NCI-H128 (cell line): ENCODE data around the gene IGF2R.

Experiments used
- DNase-seq: peaks from one replicate; lab custom pipeline; 2025; ENCODE audit not compliant: unreplicated experiment; lab: John Stamatoyannopoulos, UW

The IGF2R gene

DNA sequence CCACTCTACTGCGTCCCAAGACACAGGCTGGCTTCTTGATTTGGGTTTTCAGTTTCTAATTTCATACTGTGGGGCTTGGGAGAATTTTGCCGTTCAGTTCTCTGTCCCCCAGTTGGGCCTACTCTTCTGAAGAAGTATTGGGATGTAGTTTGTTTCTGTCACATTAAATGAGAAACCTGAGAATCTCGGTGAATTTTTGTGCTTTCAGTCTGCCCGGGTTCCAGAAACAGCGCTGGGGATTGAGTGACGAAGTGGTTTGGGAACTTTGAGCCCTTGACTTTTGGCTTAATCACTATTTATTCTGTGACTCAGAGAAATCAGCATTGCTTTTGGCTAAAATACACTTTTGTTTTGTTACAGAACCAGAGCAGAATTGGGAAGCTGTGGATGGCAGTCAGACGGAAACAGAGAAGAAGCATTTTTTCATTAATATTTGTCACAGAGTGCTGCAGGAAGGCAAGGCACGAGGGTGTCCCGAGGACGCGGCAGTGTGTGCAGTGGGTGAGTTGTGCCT, 74.0 kb downstream of the IGF2R start:
- no peak for DNase-seq

DNA sequence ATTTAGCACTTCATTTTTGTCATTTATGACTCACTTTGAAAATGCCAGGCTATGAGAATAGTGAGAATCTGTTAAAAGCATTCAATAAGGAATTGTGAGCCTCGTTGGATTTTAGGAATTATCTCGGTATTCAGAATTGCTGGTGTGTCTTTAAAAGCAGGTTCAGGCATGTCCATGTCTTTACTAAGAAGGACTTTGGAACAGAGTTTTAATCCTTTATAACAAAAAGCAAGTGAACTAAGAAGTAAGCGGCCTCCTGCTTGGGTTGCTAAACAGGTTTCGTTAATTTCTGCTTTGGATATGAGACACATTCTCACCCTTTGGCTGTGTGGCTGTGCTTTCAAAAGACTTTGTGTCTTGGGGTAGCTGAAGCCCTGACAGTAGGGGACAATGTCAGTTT, 74.9 kb downstream of the IGF2R start:
- DNase-seq = no peak

DNA sequence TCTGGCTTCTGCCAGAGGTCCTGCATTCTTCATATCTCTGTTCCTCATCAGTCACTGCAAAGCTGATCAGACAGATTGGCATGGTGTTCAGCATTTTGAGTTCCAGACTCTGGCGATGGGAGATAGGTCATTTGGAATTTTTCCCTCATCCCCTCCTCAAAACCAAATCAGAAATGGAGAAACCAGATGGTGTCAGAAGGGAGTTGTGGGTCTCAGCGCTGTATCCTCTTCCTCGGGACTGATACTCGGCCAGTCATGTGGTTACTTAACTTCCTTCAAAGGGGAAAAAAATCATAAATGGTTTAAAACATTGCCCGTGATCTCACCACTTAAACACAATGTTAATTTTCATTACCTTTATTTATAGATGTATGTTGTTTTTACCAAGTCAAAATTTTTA, 75.8 kb downstream of the IGF2R start:
- DNase-seq = no peak

DNA sequence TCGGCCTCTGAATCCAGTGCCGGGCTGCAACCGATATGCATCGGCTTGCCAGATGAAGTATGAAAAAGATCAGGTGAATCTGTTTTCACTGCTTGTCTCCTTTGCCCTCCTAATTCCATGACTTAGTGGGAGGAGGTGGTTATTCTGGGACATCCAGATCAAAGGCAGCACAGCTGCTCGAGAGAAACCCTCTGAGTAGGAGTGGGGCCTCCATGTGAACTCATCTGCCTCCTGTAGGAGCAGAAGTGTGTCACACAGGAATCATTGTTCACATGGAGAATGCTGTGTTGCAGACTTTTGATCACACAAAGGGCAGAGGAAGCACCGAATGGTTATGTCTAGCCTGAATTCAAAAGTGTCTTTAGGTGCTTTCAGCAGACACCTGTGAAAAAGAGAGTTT, 79.6 kb downstream of the IGF2R start:
- no peak for DNase-seq

DNA sequence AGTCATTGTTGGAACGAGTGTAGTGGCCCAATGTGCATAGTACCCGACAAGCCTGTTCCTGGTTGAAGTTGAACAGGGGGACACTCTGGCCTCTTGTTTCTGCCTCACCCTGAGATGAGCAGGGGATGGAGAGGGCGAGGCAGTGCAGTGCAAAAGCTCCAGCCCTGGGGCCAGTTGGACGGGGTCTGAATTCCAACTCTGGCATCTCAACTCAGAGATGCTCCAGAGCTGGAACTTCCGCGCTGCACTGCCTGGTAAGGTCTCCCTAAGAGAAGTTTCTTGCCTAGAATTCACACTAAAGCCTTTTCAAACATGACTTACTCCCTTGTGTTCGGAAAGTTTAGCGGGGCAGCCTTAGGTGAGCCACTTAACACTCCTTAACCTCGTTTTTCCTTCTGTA, 80.5 kb downstream of the IGF2R start:
- DNase-seq = no peak

DNA sequence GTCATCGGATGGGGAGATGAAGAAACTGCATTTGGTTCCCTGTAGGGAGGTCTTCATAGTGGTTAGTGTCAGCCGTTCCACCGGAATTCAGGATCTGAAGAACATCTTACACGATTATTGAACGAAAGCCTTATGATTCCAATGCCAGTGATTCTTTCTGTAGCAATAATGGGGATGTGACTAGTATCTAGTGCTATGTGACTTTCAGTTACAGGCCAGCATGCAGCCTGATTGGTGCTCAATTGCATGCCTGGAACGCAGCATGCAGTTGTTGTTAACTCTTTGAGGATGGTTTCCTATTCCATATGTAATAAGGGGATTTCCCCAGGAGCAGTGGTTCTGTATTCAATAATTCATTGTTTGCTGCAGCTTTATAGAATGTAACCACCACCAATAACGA, 81.1 kb downstream of the IGF2R start:
- DNase-seq = no peak

DNA sequence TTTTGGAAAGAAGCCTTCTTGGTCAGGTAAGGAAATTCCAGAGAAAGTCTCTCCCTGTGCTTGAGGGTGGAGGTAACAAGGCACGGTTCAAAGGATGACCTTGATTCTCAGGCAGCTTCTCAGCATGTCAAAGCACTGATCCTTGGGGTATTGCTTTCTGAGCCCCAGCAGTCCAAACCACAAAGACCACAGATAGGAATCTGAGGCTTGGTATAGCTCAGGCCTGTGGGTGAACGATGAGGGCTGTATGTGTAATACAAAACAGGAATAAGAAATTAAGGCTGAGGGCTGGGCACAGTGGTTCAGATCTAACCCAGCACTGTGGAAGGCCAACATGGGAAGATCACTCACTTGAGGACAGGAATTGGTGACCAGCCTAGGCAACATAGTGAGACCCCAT, 82.5 kb downstream of the IGF2R start:
- DNase-seq = no peak

DNA sequence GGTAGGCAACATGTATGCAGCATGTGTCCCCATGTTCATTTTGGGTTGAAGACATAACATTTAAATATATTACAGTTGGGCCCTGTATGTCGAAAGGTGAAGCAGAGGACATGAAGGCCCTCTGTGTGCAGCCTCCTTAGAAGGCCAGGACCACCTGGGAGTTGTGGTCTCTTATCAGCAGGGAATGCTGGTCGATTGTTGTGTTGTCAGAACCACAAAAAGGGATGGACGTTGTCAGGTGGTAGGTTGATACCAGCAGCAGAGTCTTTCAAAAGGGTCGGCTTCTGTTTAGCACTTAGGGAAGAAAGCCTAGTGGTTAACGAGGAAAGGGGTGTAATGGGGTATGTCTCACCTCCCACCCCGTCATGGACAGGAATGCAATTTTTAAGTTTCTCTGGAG, 85.4 kb downstream of the IGF2R start:
- DNase-seq = no peak

DNA sequence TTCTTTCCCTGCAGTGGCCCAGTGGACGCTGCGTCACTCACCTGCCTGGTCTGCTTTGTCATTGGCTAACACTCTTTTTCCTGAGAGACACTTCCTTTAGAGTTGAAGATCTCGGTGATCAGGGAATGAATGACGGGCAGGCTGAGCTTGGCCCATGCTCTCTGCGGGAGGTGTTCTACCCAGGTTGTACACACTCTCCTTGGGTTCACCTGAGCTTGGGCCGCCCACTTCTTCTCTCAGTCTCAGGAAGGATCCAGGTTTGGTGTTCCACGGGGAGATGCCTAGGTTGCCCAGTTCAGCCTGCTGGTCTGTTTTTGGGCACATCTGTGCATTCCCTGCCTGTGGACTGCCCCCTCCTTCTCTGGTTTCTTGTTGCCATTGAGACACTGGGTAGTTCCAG, 86.0 kb downstream of the IGF2R start:
- DNase-seq = no peak

DNA sequence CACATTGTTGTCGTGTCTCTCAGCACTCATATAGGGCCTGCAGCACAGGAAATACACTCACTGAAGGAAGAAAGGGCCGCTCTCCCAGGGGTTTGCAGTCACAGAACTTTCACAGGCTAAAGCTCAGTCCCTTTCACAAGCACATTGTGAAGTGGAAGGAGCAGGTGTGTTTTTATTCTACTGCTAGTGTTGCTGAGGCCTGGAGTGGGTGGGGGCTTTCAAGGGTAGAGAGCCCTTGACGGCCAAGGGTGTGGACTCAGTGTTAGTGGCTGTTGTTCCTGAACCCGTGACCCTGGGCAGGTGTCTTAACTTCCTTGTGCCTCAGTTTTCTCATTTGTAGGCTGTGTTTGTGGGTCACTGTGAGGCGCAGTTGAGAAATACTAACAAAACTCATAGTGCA, 86.5 kb downstream of the IGF2R start:
- peak; percentile 49 for DNase-seq

DNA sequence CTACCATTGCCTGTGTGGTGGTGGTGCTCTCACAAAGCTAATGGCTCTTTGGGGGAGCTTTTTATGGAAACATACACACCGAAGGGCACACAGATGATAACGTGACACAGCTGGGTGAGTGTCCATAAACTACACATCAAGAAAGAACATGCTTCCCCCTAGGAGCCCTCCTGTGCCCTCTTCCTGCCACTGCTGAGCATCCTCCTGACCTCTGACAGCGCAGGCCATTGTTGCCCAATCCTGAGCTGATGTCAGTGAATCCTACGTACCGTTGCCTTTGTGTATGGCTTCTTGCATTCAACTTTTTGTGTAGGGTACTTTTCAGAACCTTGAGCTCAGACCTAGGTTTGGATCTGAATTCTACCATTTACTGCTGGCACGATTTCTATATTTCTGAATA, 86.9 kb downstream of the IGF2R start:
- no peak for DNase-seq

DNA sequence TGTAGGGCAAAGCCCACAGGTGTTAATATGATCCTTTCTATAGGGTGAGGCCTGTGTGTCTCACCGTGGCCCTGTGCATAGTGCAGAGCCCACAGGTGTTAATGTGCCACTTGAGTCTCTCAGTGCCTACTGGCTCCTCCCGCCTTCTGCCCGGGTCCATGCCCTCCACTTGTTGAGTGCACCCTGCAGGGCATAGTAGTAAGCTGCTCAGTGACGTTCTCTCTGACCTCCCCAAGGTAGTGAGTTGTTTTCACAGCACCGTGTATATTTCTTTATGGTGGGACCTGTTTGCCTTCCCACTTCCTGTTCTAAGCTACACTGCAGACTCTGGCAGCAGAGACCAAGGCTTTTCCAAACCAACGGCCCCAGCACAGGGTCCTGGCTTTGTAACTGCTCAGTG, 88.2 kb downstream of the IGF2R start:
- DNase-seq = peak; percentile 4

DNA sequence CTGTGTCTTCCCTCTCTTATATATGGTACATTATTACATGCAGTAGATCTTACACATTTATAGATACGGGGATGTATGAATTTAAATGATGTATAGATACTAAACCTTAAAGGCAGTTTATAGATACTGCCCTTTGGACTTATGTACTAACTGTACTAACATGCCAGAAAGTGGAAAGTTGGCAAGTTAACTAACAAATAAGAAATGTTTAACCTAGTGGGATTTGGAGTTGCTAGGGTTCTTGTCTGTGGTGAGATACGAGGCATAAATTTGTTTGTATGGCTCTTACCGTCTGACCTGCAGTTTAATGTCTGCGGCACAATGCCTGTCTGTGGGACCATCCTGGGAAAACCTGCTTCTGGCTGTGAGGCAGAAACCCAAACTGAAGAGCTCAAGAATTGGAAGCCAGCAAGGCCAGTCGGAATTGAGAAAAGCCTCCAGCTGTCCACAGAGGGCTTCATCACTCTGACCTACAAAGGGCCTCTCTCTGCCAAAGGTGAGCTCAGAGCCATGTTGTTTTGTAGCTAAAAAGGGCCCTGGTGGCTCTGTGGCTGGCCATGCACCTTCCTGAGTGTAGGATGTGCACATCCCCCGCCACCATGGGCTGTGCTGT, 89.8 kb downstream of the IGF2R start:
- no peak for DNase-seq

DNA sequence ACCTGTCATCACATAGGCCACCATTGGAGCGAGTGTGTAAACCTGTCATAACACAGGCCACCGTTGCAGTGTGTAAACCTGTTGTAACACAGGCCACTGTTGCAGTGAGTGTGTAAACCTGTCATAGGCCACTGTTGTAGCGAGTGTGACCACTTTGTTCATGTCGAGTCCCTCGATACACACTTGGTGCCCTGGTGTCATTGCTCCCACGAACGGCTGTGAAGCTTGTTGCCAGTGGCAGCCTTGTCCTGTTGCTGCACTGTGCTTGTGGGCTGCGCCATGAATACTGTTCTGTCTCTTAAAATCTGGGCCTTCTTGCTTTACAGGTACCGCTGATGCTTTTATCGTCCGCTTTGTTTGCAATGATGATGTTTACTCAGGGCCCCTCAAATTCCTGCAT, 91.3 kb downstream of the IGF2R start:
- DNase-seq = no peak

DNA sequence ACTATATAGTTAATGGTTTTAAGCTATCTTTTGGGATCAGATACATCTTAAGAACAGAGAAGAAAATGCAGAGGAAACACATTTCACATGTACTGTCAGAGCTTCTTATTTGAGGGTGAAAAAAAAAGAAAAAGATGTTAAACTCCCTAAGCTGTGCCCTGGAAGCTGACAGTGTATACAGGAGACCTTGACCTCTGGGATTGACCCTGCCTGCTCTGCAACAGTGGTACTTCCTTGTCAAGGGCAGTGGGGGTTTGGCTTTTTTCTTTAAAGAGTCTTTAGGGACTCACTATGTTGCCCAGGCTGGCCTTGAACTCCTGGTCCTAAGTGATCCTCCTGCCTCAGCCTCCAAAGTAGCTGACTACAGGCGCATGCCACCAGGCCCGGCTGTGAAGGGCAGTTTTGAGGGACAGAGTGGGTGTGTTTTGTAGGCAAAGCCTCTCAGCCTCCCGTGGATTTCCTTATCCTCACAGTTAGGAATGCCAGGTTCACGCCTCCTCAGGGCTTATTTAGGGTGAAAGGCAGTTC, 92.1 kb downstream of the IGF2R start:
- no peak for DNase-seq

DNA sequence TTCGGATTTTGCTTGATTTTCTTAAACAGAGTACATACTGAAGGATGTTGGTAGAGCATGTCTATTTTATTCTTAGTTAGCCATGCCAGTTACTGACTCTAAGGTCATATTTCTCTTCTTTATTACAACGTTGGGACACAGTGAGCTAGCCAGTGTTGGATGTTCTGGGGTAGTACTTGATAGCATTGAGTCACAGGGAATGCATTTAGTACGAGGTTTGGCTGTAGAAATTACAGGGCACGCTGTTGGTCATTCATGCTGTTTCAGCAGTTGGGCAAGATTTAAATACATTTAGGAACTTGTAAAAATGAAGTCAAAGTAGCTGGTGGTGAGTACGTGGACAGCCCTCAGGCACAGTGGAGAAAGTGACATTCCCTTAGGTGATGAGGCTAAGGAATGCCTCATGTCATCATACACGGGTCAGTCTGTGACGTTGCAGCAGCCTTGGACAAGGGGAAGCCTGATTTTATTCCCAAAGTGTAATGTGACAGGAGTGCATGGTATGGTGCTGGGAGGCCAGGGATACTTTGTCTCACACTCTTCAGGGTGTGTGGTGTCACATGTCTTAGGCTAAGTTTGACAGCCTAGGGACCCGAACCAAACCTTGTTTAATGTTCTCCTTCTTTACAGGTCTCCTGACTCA, 95.0 kb downstream of the IGF2R start:
- DNase-seq = no peak

DNA sequence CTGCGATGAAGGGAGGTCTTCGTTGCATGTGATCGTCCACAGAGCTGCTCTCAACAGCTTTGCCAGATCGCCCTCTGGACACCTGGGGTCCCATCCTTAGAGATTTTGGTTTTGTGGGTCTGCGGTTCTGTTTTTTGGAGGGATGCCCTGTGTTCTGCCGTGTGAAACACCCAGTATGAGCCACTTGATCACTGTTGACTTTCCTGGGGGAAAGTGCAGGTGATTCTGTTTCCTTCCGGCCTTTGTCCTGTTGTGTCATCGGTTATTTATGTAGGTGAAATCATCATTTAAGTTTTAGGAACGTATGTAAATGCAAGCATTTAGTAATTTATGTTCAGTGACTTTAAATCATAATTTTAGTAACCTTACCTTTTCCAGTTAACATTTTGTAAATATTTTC, 96.3 kb downstream of the IGF2R start:
- DNase-seq = no peak

DNA sequence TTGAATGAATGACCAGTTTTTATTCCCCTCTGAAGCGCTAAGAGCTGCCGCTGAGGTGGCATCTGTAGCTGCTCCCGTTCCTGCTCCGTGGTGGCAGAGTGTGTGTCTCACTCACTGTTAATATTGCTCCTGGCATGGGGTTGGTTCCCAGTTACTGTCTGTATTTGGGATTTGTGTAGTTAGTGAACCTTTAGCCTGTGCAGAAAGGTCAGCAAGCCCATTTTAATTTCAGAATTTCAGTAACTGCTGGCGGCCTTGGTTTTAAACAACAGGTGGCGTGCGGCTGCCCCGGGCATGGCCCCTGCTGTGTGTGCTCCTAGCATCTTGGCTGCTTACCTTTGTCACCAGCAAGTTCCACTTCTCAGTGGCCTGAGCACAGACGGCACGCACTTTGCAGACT, 98.7 kb downstream of the IGF2R start:
- DNase-seq = no peak

DNA sequence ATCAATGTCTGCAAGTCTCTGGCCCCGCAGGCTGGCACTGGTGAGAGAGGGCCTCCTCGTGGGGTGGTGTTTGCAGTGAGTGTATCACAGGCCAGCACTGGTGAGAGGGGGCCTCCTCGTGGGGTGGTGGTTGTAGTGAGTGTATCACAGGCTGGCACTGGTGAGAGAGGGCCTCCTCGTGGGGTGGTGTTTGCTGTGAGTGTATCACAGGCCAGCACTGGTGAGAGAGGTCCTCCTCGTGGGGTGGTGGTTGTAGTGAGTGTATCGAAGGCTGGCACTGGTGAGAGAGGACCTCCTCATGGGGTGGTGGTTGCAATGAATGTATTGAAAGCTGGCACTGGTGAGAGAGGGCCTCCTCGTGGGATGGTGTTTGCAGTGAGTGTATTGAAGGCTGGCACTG, 99.5 kb downstream of the IGF2R start:
- no peak for DNase-seq

DNA sequence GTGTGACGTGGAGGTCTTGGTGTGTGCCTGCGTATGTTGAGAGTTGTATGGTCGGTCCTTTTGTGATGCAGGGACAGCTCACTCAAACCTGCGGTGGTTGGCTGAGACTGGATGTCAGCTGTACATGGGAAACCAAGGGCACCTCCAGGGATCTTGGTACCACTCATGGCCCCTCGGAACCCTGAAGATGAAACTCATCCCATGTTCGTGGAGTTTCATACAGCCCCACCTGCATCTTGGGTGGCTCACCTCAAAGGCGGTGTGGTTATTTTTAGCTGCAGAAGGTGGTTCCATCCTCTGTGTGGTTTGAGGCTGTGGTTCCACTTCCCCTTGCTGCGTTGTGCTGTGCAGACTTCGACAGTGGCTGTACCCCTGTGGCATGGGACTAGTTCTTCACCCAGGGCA, 100.2 kb downstream of the IGF2R start:
- no peak for DNase-seq

DNA sequence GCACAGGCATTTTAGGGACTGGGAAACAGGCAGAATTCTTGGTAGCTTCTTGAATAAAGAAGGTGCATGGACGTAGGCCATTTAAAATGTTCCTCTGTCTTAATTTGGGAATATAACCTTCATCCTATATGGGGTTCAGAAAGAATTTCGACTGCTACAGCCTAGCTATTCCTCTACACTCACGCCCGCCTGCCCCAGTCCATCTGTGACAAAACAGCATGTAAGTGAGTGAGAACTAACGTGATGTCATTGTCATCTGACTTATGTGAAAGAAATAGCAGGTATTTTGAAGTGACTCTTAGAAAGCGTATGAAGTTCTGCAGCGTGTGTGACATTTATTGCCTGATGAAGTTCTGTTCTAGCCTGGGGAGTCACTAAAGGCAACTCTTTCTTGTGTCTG, 100.6 kb downstream of the IGF2R start:
- no peak for DNase-seq

DNA sequence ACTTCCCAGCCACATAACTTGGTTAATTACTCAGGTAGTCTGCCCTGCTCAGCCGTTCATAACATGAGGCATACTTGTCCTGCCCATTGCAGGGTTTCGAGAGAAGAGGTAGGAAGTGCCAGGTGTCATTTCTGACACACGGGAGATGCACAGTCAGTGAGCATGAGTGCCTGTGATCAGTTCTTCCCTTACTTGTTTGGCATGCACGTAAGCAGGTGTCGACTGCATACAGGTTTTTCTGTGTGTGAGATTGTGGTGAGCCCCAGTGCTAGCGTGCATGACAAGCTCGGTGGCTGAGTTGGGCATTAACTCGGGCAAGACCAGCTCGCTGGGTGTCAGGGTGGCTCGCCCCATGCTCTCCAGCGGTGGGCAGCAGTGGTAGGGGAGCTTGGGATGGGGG, 101.5 kb downstream of the IGF2R start:
- no peak for DNase-seq

DNA sequence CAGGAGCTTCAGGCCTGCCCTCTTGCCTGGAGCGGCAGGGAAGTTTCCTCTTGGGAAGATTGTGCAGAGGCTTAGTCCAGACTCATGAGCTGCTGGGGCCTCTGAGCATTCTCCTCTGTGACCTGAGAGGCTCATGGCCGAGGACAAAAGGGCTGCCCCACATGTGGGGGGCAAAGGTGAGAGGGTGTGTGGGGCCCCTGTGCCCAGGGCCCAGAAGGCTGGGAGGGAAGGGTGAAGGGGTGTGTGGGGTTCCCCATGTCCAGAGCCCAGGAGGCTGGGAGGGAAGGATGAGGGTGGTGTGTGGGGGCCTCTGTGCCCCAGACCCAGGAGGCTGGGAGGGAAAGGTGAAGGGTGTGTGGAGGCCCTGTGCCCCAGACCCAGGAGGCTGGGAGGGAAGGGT, 101.9 kb downstream of the IGF2R start:
- no peak for DNase-seq
